Uterus (tissue), 4 donors: ENCODE measurements around the gene PLA2G7. TPM values are rescaled to one million over a fixed set of nuclear protein-coding genes. Genes with fewer than 3 reads are reported as not detected.
"Not testable (repeated sequence)": the region's sequence is repeated elsewhere in the genome, so short reads cannot be mapped to it uniquely, and the experiment has no call there.

ENCODE experiments used
- DNase-seq, 2 donors: peaks; one replicate each; pipeline ENCODE4 v3.0.0-alpha.2; 2019 to 2020
- H3K27ac ChIP-seq, 2 donors: fragments of 200-600 bp; sonication (generic); 1 replicate in 1 of 2; 2 replicates in 1 of 2; pipeline ENCODE4 v1.5.1; 2016 to 2018
- H3K27me3 ChIP-seq, 2 donors: fragments of 200-600 bp; sonication (generic); one replicate each; pipeline ENCODE4 v1.5.1; 2018 to 2019; ENCODE audit warnings: control low read depth in 1 of 2
- H3K36me3 ChIP-seq, 2 donors: fragments of 200-600 bp; sonication (generic); one replicate each; pipeline ENCODE4 v1.5.1; 2019; ENCODE audit warnings: control low read depth in 1 of 2
- H3K4me1 ChIP-seq, 2 donors: fragments of 200-600 bp; sonication (generic); one replicate each; pipeline ENCODE4 v1.5.1; 2018 to 2019; ENCODE audit warnings: control low read depth in 1 of 2
- H3K4me3 ChIP-seq, 2 donors: fragments of 200-600 bp; sonication (generic); 1 replicate in 1 of 2; 2 replicates in 1 of 2; pipeline ENCODE4 v1.5.1; 2018 to 2019; ENCODE audit warnings: mild to moderate bottlenecking in 1 of 2
- H3K9me3 ChIP-seq, 2 donors: fragments of 200-600 bp; sonication (generic); one replicate each; pipeline ENCODE4 v1.5.1; 2019; ENCODE audit warnings: control low read depth in 1 of 2
- CTCF ChIP-seq, 4 experiments: fragments of 200-600 bp in 2 of 4; fragments of 450-650 bp in 2 of 4; sonication (generic) in 2 of 4; IDR thresholded peaks; one replicate each; pipeline ENCODE4 v1.5.1; 2016 to 2019; ENCODE audit warnings: antibody characterized with exemption in 4 of 4, mild to moderate bottlenecking in 2 of 4, moderate library complexity in 1 of 4
- POLR2A ChIP-seq, 2 donors: fragments of 450-650 bp; IDR thresholded peaks; one replicate each; pipeline ENCODE4 v1.6.1; 2016; ENCODE audit warnings: antibody characterized with exemption in 2 of 2, mild to moderate bottlenecking in 1 of 2, moderate library complexity in 1 of 2
- intact Hi-C: fragments of 100-400 bp; cut with DNase I; formaldehyde crosslinking; loops from one replicate; pipeline ENCODE4 v1.15.1; 2023; ENCODE audit warnings: low total_unique reads
- total RNA-seq, 4 donors: library from RNA; depleted of rRNA in 3 of 4; stranded (reverse); fragments of >200 nt in 3 of 4; gene quantifications; one replicate each; pipeline versions ENCODE4 v1.1.0 to v1.2.4, GENCODE V29; 2014 to 2023
- donor health status: DM: yes; HTN: yes; CAD: no.

The PLA2G7 gene
- total RNA-seq, 4 donors from 2014 or later = 3.9 TPM; not detected in 3

- H3K27ac ChIP-seq = no peak overlapping the region
- H3K36me3 ChIP-seq = no peaks in the 10 kb centered on the region
- intact Hi-C loops = no loop called here
- no peak overlapping the region for H3K4me3 ChIP-seq
- H3K4me1 ChIP-seq = no peaks in the 10 kb centered on the region
- H3K27me3 ChIP-seq = no peaks in the 10 kb centered on the region
- no peaks in the 10 kb centered on the region for H3K9me3 ChIP-seq
- TF ChIP-seq POLR2A (IDR thresholded peaks at IDR 0.05) (no peak), CTCF (IDR thresholded peaks at IDR 0.05) (no peak)
- DNase-seq = no peak
Observed at GRCh38 chr6:46764961-46765360, 29.8 kb upstream of the PLA2G7 start.

- H3K27me3 ChIP-seq, H3K27ac ChIP-seq, H3K4me1 ChIP-seq, H3K4me3 ChIP-seq, intact Hi-C loops, H3K36me3 ChIP-seq, H3K9me3 ChIP-seq, DNase-seq: not testable (repeated sequence)
Observed at GRCh38 chr6:46764280-46764679, 29.1 kb upstream of the PLA2G7 start.

GRCh38 chr6:46763466-46763865, 28.3 kb upstream of the PLA2G7 start:
- Histone ChIP-seq H3K9me3 (no peaks in the 10 kb centered on the region), H3K36me3 (no peaks in the 10 kb centered on the region), H3K27ac (no peak overlapping the region), H3K27me3 (no peaks in the 10 kb centered on the region), H3K4me3 (no peak overlapping the region), H3K4me1 (no peaks in the 10 kb centered on the region)
- intact Hi-C loops = no loop called here
- no peak for DNase-seq
- TF ChIP-seq CTCF (IDR thresholded peaks at IDR 0.05) (no peak), POLR2A (IDR thresholded peaks at IDR 0.05) (no peak)

- DNase-seq = no peak
Observed at GRCh38 chr6:46760925-46761324, 25.8 kb upstream of the PLA2G7 start.

GRCh38 chr6:46758960-46759753, 24.0 kb upstream of the PLA2G7 start:
- Histone ChIP-seq H3K36me3 (no peaks in the 10 kb centered on the region), H3K9me3 (no peaks in the 10 kb centered on the region), H3K27ac (no peak overlapping the region), H3K4me1 (no peaks in the 10 kb centered on the region), H3K4me3 (no peak overlapping the region), H3K27me3 (no peaks in the 10 kb centered on the region)
- DNase-seq = no peak
- TF ChIP-seq POLR2A (IDR thresholded peaks at IDR 0.05) = no peak
- TF ChIP-seq CTCF (IDR thresholded peaks at IDR 0.05) = no peak
- intact Hi-C loops = no loop called here

More at GRCh38 chr6:46760925-46761324, 25.8 kb upstream of the PLA2G7 start:
- H3K27ac ChIP-seq = no peak overlapping the region
- TF ChIP-seq CTCF (IDR thresholded peaks at IDR 0.05) (no peak), POLR2A (IDR thresholded peaks at IDR 0.05) (no peak)
- intact Hi-C loops = no loop called here
- H3K9me3 ChIP-seq = no peaks in the 10 kb centered on the region
- H3K36me3 ChIP-seq = no peaks in the 10 kb centered on the region
- H3K27me3 ChIP-seq = no peaks in the 10 kb centered on the region
- H3K4me1 ChIP-seq = no peaks in the 10 kb centered on the region
- no peak overlapping the region for H3K4me3 ChIP-seq
